ENCODE results near the gene ZNF598.
"Not testable (repeated sequence)": the region's sequence is repeated elsewhere in the genome, so short reads cannot be mapped to it uniquely, and the experiment has no call there.

The ZNF598 gene

GRCh38 chr16:2040041-2040786, 30.6 kb upstream of the ZNF598 start:
- no peak for DNase-seq

- no peak for DNase-seq
These were observed 29.8 kb upstream of the ZNF598 start for GRCh38 chr16:2039274-2040031.

- no peak for DNase-seq
These were observed 29.0 kb upstream of the ZNF598 start for GRCh38 chr16:2038382-2039231.

- no peak for DNase-seq
These were observed 28.2 kb upstream of the ZNF598 start for GRCh38 chr16:2037647-2038381.

- DNase-seq: no peak
These were observed 27.5 kb upstream of the ZNF598 start for GRCh38 chr16:2037115-2037514.

- no peak for DNase-seq
These were observed 26.8 kb upstream of the ZNF598 start for GRCh38 chr16:2036200-2036966.

GRCh38 chr16:2035431-2036199, 26.0 kb upstream of the ZNF598 start:
- DNase-seq: no peak

- DNase-seq: no peak
These were observed 25.2 kb upstream of the ZNF598 start for GRCh38 chr16:2034696-2035430.

GRCh38 chr16:2033909-2034695, 24.5 kb upstream of the ZNF598 start:
- not testable (repeated sequence) for DNase-seq

- DNase-seq: no peak
These were observed 23.7 kb upstream of the ZNF598 start for GRCh38 chr16:2033057-2033908.

GRCh38 chr16:2032285-2033056, 22.9 kb upstream of the ZNF598 start:
- no peak for DNase-seq

- no peak for DNase-seq
These were observed 21.5 kb upstream of the ZNF598 start for GRCh38 chr16:2031081-2031577.

- no peak for DNase-seq
These were observed 20.4 kb upstream of the ZNF598 start for GRCh38 chr16:2030036-2030435.

- DNase-seq: no peak
These were observed 19.7 kb upstream of the ZNF598 start for GRCh38 chr16:2029350-2029749.

- DNase-seq: no peak
These were observed 19.1 kb upstream of the ZNF598 start for GRCh38 chr16:2028620-2029220.

GRCh38 chr16:2028146-2028545, 18.5 kb upstream of the ZNF598 start:
- DNase-seq: no peak

Measured in stimulated activated CD4-positive, alpha-beta T cell treated with anti-CD3 and anti-CD28 coated beads, Interleukin-2, amount 100 ng/mL, for 24 hours (primary cell).